ENCODE results near the gene NMNAT2. TPM values are rescaled to one million over a fixed set of nuclear protein-coding genes. Genes with fewer than 3 reads are reported as not detected.
A peak's percentile ranks its signal among the peaks of the same experiment; 100 is the strongest.

Gene NMNAT2
- total RNA-seq, 1 experiment from 2014 or later = 0.17 TPM

DNA sequence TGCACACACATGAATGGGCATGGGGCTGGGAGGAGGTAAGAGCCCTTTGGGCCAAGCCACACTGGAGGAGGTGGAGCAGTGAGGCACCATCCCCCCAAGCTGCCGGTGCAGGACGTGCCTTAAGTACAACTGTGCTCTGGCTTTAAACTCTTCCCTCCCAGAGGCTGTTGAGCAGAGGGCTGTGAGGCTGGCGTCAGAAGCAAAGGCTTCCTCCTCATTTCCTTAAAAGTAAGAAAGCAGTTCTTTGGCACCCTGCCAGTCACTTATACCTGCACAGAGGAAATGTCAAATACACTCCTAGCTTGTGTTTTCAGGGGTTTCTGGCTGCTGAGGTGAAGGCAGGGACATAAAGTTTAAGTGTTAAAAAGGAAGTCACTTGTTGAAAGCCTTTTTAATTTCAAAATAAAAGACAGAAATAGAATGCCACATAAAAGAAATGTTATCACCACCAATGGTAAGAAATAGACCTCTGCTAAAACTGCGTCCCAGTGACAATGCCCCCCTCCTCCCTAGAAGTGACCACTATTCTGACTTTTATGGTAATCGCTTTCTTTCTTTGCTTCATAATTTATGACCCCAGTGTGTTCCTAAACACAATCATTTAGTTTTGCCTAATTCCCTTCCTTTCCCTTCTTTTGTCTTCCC, 199.1 kb downstream of the NMNAT2 start:
- Histone ChIP-seq H3K4me3 (ENCODE audit: low read depth, low read length, poor library complexity, severe bottlenecking) (no peak overlapping the region), H3K27ac (ENCODE audit: low read depth, low read length, poor library complexity, severe bottlenecking) (no peak overlapping the region), H3K36me3 (ENCODE audit: insufficient read depth, low read length, poor library complexity, severe bottlenecking) (no peaks in the 10 kb centered on the region), H3K9me3 (ENCODE audit: low read depth, low read length, poor library complexity, severe bottlenecking) (no peaks in the 10 kb centered on the region), H3K27me3 (replicated peaks; ENCODE audit: insufficient read depth, low read depth, low read length, poor library complexity) (no peaks in the 10 kb centered on the region), H3K4me1 (ENCODE audit: insufficient read depth, low read length, poor library complexity, severe bottlenecking) (peaks cover 20% of the 10 kb centered on the region)
- BruUV-seq (replicated peaks) = no TSS peak
- intact Hi-C loops (cut with micrococcal nuclease; ENCODE audit: unreplicated experiment) = no loop called here
- CTCF ChIA-PET = interaction anchor here (0.8 kb wide), 1 partner anchor 9 kb away, joined by 3 read pairs; no protein-coding TSS in a partner anchor
- TF ChIP-seq CTCF (conservative IDR thresholded peaks at IDR 0.05; ENCODE audit: low read depth, low read length) (no peak), EZH2 (IDR thresholded peaks at IDR 0.05; ENCODE audit: borderline replicate concordance, low read depth, low read length, poor library complexity, severe bottlenecking) (no peak)
- POLR2A ChIA-PET (ENCODE audit: low non-redundant PET) = no interaction called here
- DNase-seq (ENCODE audit: low spot score) = peak; percentile 27

DNA sequence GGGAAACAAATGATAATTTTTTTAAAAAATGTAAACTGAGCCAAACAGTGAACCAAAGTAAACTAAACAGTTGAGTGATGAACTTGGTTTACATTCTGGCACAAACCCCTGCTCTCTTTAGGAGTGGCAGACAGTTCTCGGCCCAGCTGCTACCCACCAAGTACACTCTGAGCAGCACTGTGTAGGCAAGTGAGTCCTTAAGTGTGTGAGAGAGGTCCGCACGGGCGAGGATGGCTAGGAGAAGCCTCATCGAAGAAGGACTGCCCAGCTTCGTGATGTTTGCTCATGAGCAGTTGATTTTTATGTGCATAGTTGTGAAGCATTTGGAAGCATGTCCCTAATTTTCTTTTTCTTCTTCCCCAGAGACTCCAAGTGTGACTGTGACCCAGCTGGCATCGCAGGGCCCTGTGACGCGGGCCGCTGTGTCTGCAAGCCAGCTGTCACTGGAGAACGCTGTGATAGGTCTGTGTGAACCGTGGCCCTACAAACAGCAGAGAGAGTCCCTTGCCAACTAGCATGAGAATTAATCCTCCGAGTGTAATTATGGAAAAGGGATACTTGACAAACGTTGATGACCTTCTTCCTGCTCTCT, 200.1 kb downstream of the NMNAT2 start:
- Histone ChIP-seq H3K27me3 (replicated peaks; ENCODE audit: insufficient read depth, low read depth, low read length, poor library complexity) (no peaks in the 10 kb centered on the region), H3K36me3 (ENCODE audit: insufficient read depth, low read length, poor library complexity, severe bottlenecking) (no peaks in the 10 kb centered on the region), H3K9me3 (ENCODE audit: low read depth, low read length, poor library complexity, severe bottlenecking) (no peaks in the 10 kb centered on the region), H3K27ac (ENCODE audit: low read depth, low read length, poor library complexity, severe bottlenecking) (no peak overlapping the region), H3K4me3 (ENCODE audit: low read depth, low read length, poor library complexity, severe bottlenecking) (no peak overlapping the region), H3K4me1 (ENCODE audit: insufficient read depth, low read length, poor library complexity, severe bottlenecking) (peaks cover 20% of the 10 kb centered on the region)
- CTCF ChIA-PET = no interaction called here
- no TSS peak for BruUV-seq (replicated peaks)
- no peak for DNase-seq (ENCODE audit: low spot score)
- intact Hi-C loops (cut with micrococcal nuclease; ENCODE audit: unreplicated experiment) = no loop called here
- POLR2A ChIA-PET (ENCODE audit: low non-redundant PET) = no interaction called here
- TF ChIP-seq CTCF (conservative IDR thresholded peaks at IDR 0.05; ENCODE audit: low read depth, low read length) = no peak

DNA sequence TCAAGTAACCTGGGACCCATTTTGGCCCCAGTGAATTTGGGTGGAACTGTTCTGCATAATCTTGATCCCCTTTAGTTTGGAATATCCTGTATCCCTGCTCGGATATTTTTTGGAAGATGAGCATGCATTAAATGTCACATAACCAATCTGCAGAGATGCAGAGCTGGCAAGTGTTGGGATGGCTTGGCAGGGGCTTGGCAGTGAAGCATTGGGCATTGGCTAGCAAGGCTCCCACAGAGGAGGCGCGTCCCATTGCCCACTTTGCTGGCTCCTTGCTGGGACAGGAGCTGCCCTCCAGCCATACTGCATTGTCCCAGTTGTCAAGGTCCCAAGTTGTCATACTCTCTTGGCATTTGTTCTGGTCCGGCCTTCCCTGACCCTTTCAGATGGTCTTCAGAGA, 202.2 kb downstream of the NMNAT2 start:
- Histone ChIP-seq H3K27me3 (replicated peaks; ENCODE audit: insufficient read depth, low read depth, low read length, poor library complexity) (no peaks in the 10 kb centered on the region), H3K4me3 (ENCODE audit: low read depth, low read length, poor library complexity, severe bottlenecking) (no peak overlapping the region), H3K9me3 (ENCODE audit: low read depth, low read length, poor library complexity, severe bottlenecking) (no peaks in the 10 kb centered on the region), H3K4me1 (ENCODE audit: insufficient read depth, low read length, poor library complexity, severe bottlenecking) (peaks cover 20% of the 10 kb centered on the region), H3K27ac (ENCODE audit: low read depth, low read length, poor library complexity, severe bottlenecking) (no peak overlapping the region), H3K36me3 (ENCODE audit: insufficient read depth, low read length, poor library complexity, severe bottlenecking) (no peaks in the 10 kb centered on the region)
- TF ChIP-seq EZH2 (IDR thresholded peaks at IDR 0.05; ENCODE audit: borderline replicate concordance, low read depth, low read length, poor library complexity, severe bottlenecking) (no peak), CTCF (conservative IDR thresholded peaks at IDR 0.05; ENCODE audit: low read depth, low read length) (no peak)
- no TSS peak for BruUV-seq (replicated peaks)
- CTCF ChIA-PET = no interaction called here
- no peak for DNase-seq (ENCODE audit: low spot score)
- intact Hi-C loops (cut with micrococcal nuclease; ENCODE audit: unreplicated experiment) = no loop called here
- POLR2A ChIA-PET (ENCODE audit: low non-redundant PET) = no interaction called here
